Mesothelial cell of epicardium (in vitro differentiated cells): ENCODE measurements around the gene CUX1. TPM values are rescaled to one million over a fixed set of nuclear protein-coding genes. Genes with fewer than 3 reads are reported as not detected.
"Not testable (repeated sequence)": the region's sequence is repeated elsewhere in the genome, so short reads cannot be mapped to it uniquely, and the experiment has no call there.

ENCODE experiments used
- DNase-seq, 2 experiments: peaks; one replicate each; pipeline ENCODE4 v3.0.0; 2021; ENCODE audit warnings: low spot score in 2 of 2; ENCODE audit not compliant: unreplicated experiment in 2 of 2
- H3K27ac Mint-ChIP-seq: 2 replicates; pipeline ENCODE4 v1.8.0; 2021; ENCODE audit warnings: mixed read lengths
- H3K27me3 Mint-ChIP-seq: 2 replicates; pipeline ENCODE4 v1.8.0; 2021; ENCODE audit warnings: low read depth, mixed read lengths
- H3K36me3 Mint-ChIP-seq: 2 replicates; pipeline ENCODE4 v1.8.0; 2021; ENCODE audit warnings: mixed read lengths
- H3K4me1 Mint-ChIP-seq: 2 replicates; pipeline ENCODE4 v1.8.0; 2021; ENCODE audit warnings: mixed read lengths
- H3K4me3 Mint-ChIP-seq: 2 replicates; pipeline ENCODE4 v1.8.0; 2021; ENCODE audit warnings: mild to moderate bottlenecking, moderate library complexity, mixed read lengths
- H3K9me3 Mint-ChIP-seq: 2 replicates; pipeline ENCODE4 v1.8.0; 2021; ENCODE audit warnings: mixed read lengths
- CTCF ChIP-seq: fragments of 200-600 bp; sonication (generic); IDR thresholded peaks from one replicate; pipeline ENCODE4 v1.5.0; 2021; ENCODE audit warnings: antibody characterized with exemption; ENCODE audit not compliant: unreplicated experiment
- total RNA-seq: library from RNA; stranded (reverse); gene quantifications from 3 replicates; pipeline ENCODE4 v1.2.1, GENCODE V29; 2021

CUX1 gene
- total RNA-seq, 1 donor from 2014 or later, result 158 TPM

GRCh38 chr7:102222445-102222844, 405.0 kb downstream of the CUX1 start:
- Mint-ChIP-seq H3K27me3 (no peaks in the 10 kb centered on the region), H3K27ac (no peak overlapping the region), H3K36me3 (peaks cover 10% of the 10 kb centered on the region), H3K9me3 (no peaks in the 10 kb centered on the region), H3K4me3 (no peak overlapping the region), H3K4me1 (peaks cover 13% of the 10 kb centered on the region)
- TF ChIP-seq CTCF, result no peak
- DNase-seq, result no peak

DNA sequence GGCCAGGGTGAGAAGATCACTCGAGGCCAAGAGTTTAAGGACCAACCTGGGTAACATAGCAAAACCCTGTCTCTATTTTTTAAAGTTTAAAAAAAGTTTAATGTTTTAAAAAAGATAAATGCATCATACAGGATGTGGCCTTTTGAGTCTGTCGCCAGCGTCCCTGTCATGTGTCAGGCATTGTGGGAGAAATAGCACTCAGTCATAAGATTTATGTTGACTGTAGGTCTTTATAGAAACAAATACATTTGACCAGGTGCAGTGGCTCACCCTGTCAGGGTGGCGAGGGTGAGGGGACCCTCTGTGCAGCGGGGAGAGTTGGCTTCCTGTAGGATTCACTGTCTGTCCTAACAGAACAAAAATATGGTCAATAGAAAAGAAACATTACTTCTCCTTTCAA, 405.8 kb downstream of the CUX1 start:
- Mint-ChIP-seq H3K27me3 (no peaks in the 10 kb centered on the region), H3K36me3 (peaks cover 13% of the 10 kb centered on the region), H3K9me3 (no peaks in the 10 kb centered on the region), H3K4me3 (no peak overlapping the region), H3K27ac (no peak overlapping the region), H3K4me1 (peaks cover 13% of the 10 kb centered on the region)
- DNase-seq, result no peak
- TF ChIP-seq CTCF, result no peak

DNA sequence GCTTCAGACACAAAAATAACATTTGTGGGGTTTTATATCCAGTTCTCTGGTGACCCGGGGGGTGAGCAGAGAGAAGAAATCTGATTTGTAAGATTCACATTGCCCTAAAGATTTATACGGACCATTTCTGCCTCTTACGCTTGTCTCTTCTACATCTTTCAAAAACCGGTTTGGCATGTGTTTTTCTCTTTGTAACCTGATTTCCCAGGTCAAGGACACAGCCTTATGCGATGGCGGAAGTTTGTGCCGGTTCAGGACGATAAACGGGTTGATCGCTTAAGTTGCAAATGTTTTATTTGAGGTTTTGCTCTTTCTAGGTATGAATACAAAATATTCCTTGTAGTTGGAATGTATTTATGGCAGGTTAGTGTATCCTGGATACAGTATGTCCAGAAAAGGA, 407.6 kb downstream of the CUX1 start:
- Mint-ChIP-seq H3K4me1 (peaks cover 13% of the 10 kb centered on the region), H3K9me3 (no peaks in the 10 kb centered on the region), H3K36me3 (peaks cover 11% of the 10 kb centered on the region), H3K4me3 (no peak overlapping the region), H3K27ac (peak overlapping the region; percentile 34), H3K27me3 (no peaks in the 10 kb centered on the region)
- no peak for TF ChIP-seq CTCF
- no peak for DNase-seq

DNA sequence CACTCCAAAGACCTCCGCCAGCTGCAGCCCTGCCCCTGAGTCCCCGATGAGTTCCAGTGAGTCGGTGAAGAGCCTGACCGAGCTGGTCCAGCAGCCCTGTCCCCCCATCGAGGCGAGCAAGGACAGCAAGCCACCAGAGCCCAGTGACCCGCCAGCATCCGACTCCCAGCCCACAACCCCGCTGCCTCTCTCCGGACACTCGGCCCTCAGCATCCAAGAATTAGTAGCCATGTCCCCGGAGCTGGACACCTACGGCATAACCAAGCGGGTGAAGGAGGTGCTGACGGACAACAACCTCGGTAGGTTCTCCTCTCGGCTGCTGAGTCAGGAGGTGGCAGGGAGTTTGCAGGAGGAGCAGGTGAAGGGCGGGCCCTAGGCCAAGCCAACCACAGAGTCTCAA, 409.9 kb downstream of the CUX1 start:
- no peak for TF ChIP-seq CTCF
- Mint-ChIP-seq H3K36me3 (peaks cover 13% of the 10 kb centered on the region), H3K4me1 (peaks cover 7% of the 10 kb centered on the region), H3K4me3 (no peak overlapping the region), H3K27ac (no peak overlapping the region), H3K9me3 (no peaks in the 10 kb centered on the region), H3K27me3 (no peaks in the 10 kb centered on the region)
- no peak for DNase-seq

DNA sequence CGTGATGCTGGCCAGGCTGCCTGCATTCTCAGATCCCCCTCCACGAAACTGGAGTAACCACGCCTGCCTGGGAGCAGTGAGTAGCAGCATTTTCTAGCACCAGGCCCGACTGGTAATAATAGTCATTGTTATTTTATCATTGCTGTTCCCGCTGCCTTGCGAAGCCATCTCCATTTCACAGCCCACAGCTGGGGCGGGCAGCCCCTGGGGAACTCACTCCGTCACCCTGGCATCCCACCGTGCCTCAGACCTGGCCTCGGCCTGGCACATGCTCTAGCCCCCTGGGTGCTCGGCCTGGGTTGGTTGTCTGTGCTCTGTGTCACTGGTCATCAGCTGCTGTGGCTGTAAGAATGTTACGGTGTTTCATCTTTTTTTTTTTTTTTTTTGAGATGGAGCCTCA, 411.5 kb downstream of the CUX1 start:
- DNase-seq, result no peak
- H3K27me3 Mint-ChIP-seq, result no peaks in the 10 kb centered on the region
- peaks cover 7% of the 10 kb centered on the region for H3K4me1 Mint-ChIP-seq
- peaks cover 14% of the 10 kb centered on the region for H3K36me3 Mint-ChIP-seq
- H3K27ac Mint-ChIP-seq, result no peak overlapping the region
- no peaks in the 10 kb centered on the region for H3K9me3 Mint-ChIP-seq
- TF ChIP-seq CTCF, result no peak
- no peak overlapping the region for H3K4me3 Mint-ChIP-seq

- H3K27ac Mint-ChIP-seq, DNase-seq, H3K9me3 Mint-ChIP-seq, H3K4me3 Mint-ChIP-seq, H3K4me1 Mint-ChIP-seq, H3K27me3 Mint-ChIP-seq: not testable (repeated sequence)
- H3K36me3 Mint-ChIP-seq, result peaks cover 20% of the 10 kb centered on the region
Observed at GRCh38 chr7:102230162-102230561, 412.7 kb downstream of the CUX1 start.
